ENCODE data around the gene TBCD.

The TBCD gene

DNA sequence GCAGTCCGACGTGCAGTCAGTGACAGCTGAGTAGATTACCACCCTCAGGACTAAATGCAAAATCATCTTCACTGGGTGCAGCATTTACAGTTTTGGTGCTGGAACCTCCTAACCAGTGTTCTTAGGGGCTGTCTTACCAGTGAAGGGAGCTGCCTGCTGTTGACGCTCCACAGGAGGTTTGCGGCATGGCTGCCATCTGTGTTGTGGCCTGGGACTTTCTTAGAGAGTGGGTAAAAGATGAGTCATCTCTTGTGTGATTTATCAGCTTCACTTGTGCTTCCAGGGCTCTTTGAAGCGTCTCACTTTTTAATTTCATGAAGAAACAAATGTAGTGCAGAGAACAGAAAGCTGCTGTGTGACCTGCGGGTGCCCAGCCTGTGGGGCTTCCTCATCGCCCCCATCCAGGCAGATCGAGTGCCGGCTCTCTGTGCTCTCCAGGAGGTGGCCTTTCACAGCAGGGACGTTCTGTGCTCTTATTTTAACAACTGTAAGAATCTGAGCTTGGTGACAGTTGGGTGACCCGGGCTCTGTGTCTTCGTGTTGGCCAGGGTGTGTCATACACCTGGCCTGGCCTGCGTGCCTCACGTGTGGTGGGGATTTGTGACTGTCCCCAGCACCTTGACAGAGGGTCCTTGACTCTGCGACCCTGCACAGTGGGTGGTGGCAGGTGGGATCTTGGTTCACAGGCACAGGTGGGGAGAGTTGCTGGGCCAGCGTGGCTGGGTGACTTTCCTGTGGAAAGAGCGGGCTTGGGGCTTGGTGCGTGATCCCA lies 112.3 kb downstream of the TBCD start:
- no peak overlapping the region for H3K4me3 ChIP-seq (ENCODE audit: low read depth, low read length)
- DNase-seq (ENCODE audit: low read depth) = peak; percentile 73
- TF ChIP-seq, protein P1, sequence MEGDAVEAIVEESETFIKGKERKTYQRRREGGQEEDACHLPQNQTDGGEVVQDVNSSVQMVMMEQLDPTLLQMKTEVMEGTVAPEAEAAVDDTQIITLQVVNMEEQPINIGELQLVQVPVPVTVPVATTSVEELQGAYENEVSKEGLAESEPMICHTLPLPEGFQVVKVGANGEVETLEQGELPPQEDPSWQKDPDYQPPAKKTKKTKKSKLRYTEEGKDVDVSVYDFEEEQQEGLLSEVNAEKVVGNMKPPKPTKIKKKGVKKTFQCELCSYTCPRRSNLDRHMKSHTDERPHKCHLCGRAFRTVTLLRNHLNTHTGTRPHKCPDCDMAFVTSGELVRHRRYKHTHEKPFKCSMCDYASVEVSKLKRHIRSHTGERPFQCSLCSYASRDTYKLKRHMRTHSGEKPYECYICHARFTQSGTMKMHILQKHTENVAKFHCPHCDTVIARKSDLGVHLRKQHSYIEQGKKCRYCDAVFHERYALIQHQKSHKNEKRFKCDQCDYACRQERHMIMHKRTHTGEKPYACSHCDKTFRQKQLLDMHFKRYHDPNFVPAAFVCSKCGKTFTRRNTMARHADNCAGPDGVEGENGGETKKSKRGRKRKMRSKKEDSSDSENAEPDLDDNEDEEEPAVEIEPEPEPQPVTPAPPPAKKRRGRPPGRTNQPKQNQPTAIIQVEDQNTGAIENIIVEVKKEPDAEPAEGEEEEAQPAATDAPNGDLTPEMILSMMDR (IDR thresholded peaks at IDR 0.05; ENCODE audit: low read depth, low read length, missing control alignments) = no peak
- in situ Hi-C loops (cut with HindIII; ENCODE audit: low sequenced_read_pairs) = no loop called here

GRCh38 chr17:82864713-82865248 lies 112.9 kb downstream of the TBCD start:
- no peak overlapping the region for H3K4me3 ChIP-seq (ENCODE audit: low read depth, low read length)

DNA sequence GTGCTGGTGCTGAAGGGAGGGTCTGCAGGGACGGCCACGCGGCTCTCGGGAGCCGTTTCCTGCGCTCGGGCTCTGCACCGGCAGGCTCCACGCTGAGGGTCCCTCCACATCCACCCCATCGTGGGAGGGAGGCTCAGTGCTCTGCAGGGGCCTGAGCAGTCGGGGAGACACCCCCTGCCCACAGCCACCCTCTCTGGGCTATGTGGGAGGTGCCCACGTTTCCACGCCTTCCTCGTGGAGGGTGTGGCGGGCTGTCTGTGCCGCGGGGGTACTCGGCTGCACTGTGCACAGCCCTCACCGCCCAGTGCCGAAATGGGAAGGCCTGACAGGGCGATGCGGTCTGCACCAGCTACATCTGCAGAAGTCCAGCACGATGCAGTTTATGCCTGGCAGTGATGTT lies 113.4 kb downstream of the TBCD start:
- in situ Hi-C loops (cut with HindIII; ENCODE audit: low sequenced_read_pairs) = no loop called here
- no peak overlapping the region for H3K4me3 ChIP-seq (ENCODE audit: low read depth, low read length)
- DNase-seq (ENCODE audit: low read depth) = no peak
- TF ChIP-seq, protein P1 (IDR thresholded peaks at IDR 0.05; ENCODE audit: low read depth, low read length, missing control alignments) = no peak

More at GRCh38 chr17:82864713-82865248, 112.9 kb downstream of the TBCD start:
- DNase-seq (ENCODE audit: low read depth) = no peak
- TF ChIP-seq, protein P1 (IDR thresholded peaks at IDR 0.05; ENCODE audit: low read depth, low read length, missing control alignments) = no peak
- in situ Hi-C loops (cut with HindIII; ENCODE audit: low sequenced_read_pairs) = no loop called here

- H3K4me3 ChIP-seq (ENCODE audit: low read depth, low read length) = no peak overlapping the region
- in situ Hi-C loops (cut with HindIII; ENCODE audit: low sequenced_read_pairs) = no loop called here
- DNase-seq (ENCODE audit: low read depth) = no peak
- TF ChIP-seq, protein P1 (IDR thresholded peaks at IDR 0.05; ENCODE audit: low read depth, low read length, missing control alignments) = no peak
These were observed 114.0 kb downstream of the TBCD start for GRCh38 chr17:82865774-82866395.

DNA sequence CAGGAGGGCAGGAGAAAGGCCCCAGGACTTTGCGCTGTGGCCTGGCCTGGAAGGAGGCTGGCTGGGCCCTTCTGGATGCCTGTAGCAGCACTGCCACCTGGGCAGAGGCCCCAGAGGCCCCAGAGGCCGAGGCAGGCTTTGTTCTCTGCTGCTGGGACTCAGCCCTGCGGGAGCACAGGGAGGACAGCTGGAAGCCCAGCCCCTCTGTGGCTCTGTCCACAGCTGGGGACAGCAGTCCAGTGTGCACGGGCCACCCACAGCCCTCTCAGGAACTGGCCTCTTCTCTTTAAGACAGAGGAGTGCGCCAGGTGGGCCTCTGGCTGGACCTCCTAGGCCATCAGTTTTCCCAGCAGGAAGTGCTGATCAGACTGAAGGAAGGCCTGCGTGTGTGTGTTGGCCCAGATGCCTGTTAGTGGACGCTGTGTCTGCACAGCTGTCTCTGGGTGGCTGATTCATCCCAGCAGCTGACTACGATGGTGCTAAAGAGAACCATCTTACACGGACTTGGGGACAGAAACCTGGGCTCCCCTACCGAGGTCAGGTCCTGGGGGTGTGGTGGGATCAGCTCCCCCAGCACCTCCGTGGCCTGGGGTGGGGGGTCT lies 114.8 kb downstream of the TBCD start:
- H3K4me3 ChIP-seq (ENCODE audit: low read depth, low read length) = no peak overlapping the region
- DNase-seq (ENCODE audit: low read depth) = peak; percentile 53
- TF ChIP-seq, protein P1 (IDR thresholded peaks at IDR 0.05; ENCODE audit: low read depth, low read length, missing control alignments) = no peak
- in situ Hi-C loops (cut with HindIII; ENCODE audit: low sequenced_read_pairs) = no loop called here

DNA sequence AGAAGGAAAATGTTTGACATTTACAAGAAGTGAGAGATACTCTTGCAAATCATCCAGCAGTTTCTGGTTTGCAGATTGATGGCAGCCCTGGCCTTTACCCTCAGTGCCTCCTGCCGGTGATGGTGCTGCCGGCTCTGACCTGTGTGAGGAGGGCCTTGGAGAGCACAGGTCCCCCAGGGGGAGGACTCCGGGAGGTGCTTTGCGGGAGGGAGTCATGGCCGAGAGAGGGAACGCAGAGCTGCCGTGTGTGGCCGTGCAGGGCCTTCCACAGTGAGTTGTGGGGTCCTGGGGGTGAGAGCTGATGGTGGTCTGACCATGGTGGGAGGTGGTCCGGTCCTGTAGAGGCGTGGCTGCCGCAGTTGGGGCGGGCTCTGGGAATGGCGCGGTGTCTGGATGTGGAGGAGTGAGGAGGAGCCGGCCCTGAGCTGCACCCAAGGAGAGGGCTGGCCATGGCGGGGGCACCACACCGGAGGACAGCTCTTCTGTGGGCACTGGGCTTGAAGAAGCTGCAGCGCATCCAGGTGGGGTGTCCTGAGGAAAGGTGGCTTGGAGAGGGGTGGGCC lies 116.0 kb downstream of the TBCD start:
- in situ Hi-C loops (cut with HindIII; ENCODE audit: low sequenced_read_pairs) = no loop called here
- H3K4me3 ChIP-seq (ENCODE audit: low read depth, low read length) = no peak overlapping the region
- TF ChIP-seq, protein P1 (IDR thresholded peaks at IDR 0.05; ENCODE audit: low read depth, low read length, missing control alignments) = no peak
- DNase-seq (ENCODE audit: low read depth) = no peak

Data from astrocyte of the cerebellum (primary cell).